SK-N-SH (cell line): ENCODE data around the gene ETV3L. TPM values are rescaled to one million over a fixed set of nuclear protein-coding genes. Genes with fewer than 3 reads are reported as not detected.

Source experiments
- CTCF ChIA-PET: fragments of 300-600, 350-600 bp; formaldehyde crosslinking; extraction: SDS; loops from one replicate; lab custom pipeline; 2021; lab: Yijun Ruan, JAX
- POLR2A ChIA-PET: fragments of 350-600 bp; sonication (Branson Sonifier 250); formaldehyde crosslinking; extraction: SDS; loops from one replicate; lab custom pipeline; 2020; ENCODE audit warnings: antibody characterized with exemption, inconsistent platforms; lab: Yijun Ruan, JAX
- DNase-seq: peaks from one replicate; pipeline ENCODE4 v3.0.0; 2012
- H2AFZ ChIP-seq: fragments of 200-600 bp; sonication (generic); 2 replicates; pipeline ENCODE4 v1.8.1; 2016; ENCODE audit warnings: antibody characterized with exemption, mild to moderate bottlenecking, low read depth
- H3F3A ChIP-seq: fragments of 200-600 bp; sonication (generic); replicated peaks from 2 replicates; pipeline ENCODE3; 2016; ENCODE audit warnings: antibody characterized with exemption, mild to moderate bottlenecking; ENCODE audit not compliant: insufficient read depth
- H3K27ac ChIP-seq, 2 experiments: fragments of 200-500 bp in 1 of 2; fragments of 200-600 bp in 1 of 2; sonication (Bioruptor generic) in 1 of 2; sonication (generic), shearing (Covaris generic) in 1 of 2; 2 replicates each; pipeline versions ENCODE4 v1.5.1 to v1.6.1; 2014 to 2016; ENCODE audit warnings: low read depth in 2 of 2, inconsistent platforms in 1 of 2, low read length in 1 of 2, mild to moderate bottlenecking in 1 of 2, mixed read lengths in 1 of 2
- H3K27me3 ChIP-seq: fragments of 200-600 bp; sonication (generic), shearing (Covaris generic); 2 replicates; pipeline ENCODE4 v1.6.1; 2016; ENCODE audit warnings: mixed run types; ENCODE audit not compliant: insufficient read depth
- H3K36me3 ChIP-seq, 2 experiments: fragments of 200-500 bp in 1 of 2; fragments of 200-600 bp in 1 of 2; sonication (Bioruptor generic) in 1 of 2; sonication (generic) in 1 of 2; replicated peaks in 1 of 2; 2 replicates each; pipeline versions ENCODE3 to v1.5.1; 2014 to 2016; ENCODE audit warnings: low read length in 1 of 2, mild to moderate bottlenecking in 1 of 2; ENCODE audit not compliant: insufficient read depth in 2 of 2, control insufficient read depth in 1 of 2
- H3K4me1 ChIP-seq, 2 experiments: fragments of 200-500 bp in 1 of 2; fragments of 200-600 bp in 1 of 2; sonication (Bioruptor generic) in 1 of 2; sonication (generic), shearing (Covaris generic) in 1 of 2; 2 replicates each; pipeline versions ENCODE4 v1.5.1 to v1.6.1; 2014 to 2016; ENCODE audit warnings: low read depth in 1 of 2, low read length in 1 of 2, mixed run types in 1 of 2; ENCODE audit not compliant: insufficient read depth in 2 of 2, control insufficient read depth in 1 of 2
- H3K4me2 ChIP-seq: fragments of 200-600 bp; sonication (generic), shearing (Covaris generic); 2 replicates; pipeline ENCODE4 v1.6.1; 2017; ENCODE audit warnings: mixed run types
- H3K4me3 ChIP-seq, 2 experiments: fragments of 200-500 bp in 1 of 2; fragments of 200-600 bp in 1 of 2; sonication (Bioruptor generic) in 1 of 2; sonication (generic), shearing (Covaris generic) in 1 of 2; 2 replicates each; pipeline versions ENCODE4 v1.5.1 to v1.8.1; 2014 to 2016; ENCODE audit warnings: low read depth in 2 of 2, inconsistent platforms in 1 of 2, low read length in 1 of 2, mild to moderate bottlenecking in 1 of 2, mixed read lengths in 1 of 2, moderate library complexity in 1 of 2
- H3K79me2 ChIP-seq: fragments of 200-600 bp; sonication (generic); 2 replicates; pipeline ENCODE4 v1.8.1; 2017; ENCODE audit warnings: mild to moderate bottlenecking; ENCODE audit not compliant: insufficient read depth
- H3K9ac ChIP-seq: fragments of 200-600 bp; sonication (generic); 2 replicates; pipeline ENCODE4 v1.6.1; 2017; ENCODE audit warnings: mixed run types
- H3K9me2 ChIP-seq: fragments of 200-600 bp; sonication (generic); 2 replicates; pipeline ENCODE4 v1.6.1; 2017; ENCODE audit warnings: mixed run types
- H3K9me3 ChIP-seq: fragments of 200-600 bp; sonication (generic); 2 replicates; pipeline ENCODE4 v1.6.1; 2017; ENCODE audit warnings: mixed run types, mild to moderate bottlenecking, moderate library complexity
- H4K20me1 ChIP-seq: fragments of 200-600 bp; sonication (generic); 2 replicates; pipeline ENCODE4 v1.6.1; 2017; ENCODE audit warnings: mild to moderate bottlenecking, mixed run types; ENCODE audit not compliant: insufficient read depth
- CHD2 ChIP-seq: fragments of 150-350 bp; IDR thresholded peaks from 2 replicates; pipeline ENCODE4 v1.6.1; 2018; ENCODE audit warnings: low read length; ENCODE audit not compliant: partially characterized antibody
- EP300 ChIP-seq, 2 experiments: IDR thresholded peaks; 2 replicates each; pipeline versions ENCODE4 v1.4.0 to v1.6.1; 2012; ENCODE audit warnings: borderline replicate concordance in 1 of 2, low read depth in 1 of 2, low read length in 1 of 2
- EZH2phosphoT487 ChIP-seq: fragments of 200-600 bp; sonication (generic); IDR thresholded peaks from 2 replicates; pipeline ENCODE4 v1.6.1; 2017; ENCODE audit warnings: low read depth, mixed run types, mild to moderate bottlenecking, antibody characterized with exemption, moderate library complexity, borderline replicate concordance
- FOXJ3 ChIP-seq: sonication (generic); formaldehyde crosslinking; IDR thresholded peaks from 2 replicates; pipeline ENCODE4 v1.5.1; 2020; ENCODE audit warnings: mild to moderate bottlenecking, missing genetic modification reagents
- GABPA ChIP-seq: IDR thresholded peaks from 2 replicates; pipeline ENCODE4 v1.4.0; 2012; ENCODE audit warnings: low read depth, mild to moderate bottlenecking
- GATA2 ChIP-seq: sonication (generic); formaldehyde crosslinking; IDR thresholded peaks from 2 replicates; pipeline ENCODE4 v1.5.0; 2020; ENCODE audit warnings: mild to moderate bottlenecking, missing genetic modification reagents
- JUND ChIP-seq: IDR thresholded peaks from 2 replicates; pipeline ENCODE4 v1.4.0; 2012
- MXI1 ChIP-seq: IDR thresholded peaks from 2 replicates; pipeline ENCODE4 v1.6.1; 2012; ENCODE audit warnings: mild to moderate bottlenecking, low read depth, low read length, improper control_type of control experiment
- NRF1 ChIP-seq: IDR thresholded peaks from 2 replicates; pipeline ENCODE4 v1.6.1; 2012; ENCODE audit warnings: low read depth, mild to moderate bottlenecking, low read length
- POLR2AphosphoS5 ChIP-seq: IDR thresholded peaks from 2 replicates; pipeline ENCODE4 v1.6.1; 2012; ENCODE audit warnings: low read depth, low read length
- RAD21 ChIP-seq: IDR thresholded peaks from 2 replicates; pipeline ENCODE4 v1.6.1; 2012; ENCODE audit warnings: mild to moderate bottlenecking, low read length
- RCOR1 ChIP-seq: fragments of 150-350 bp; IDR thresholded peaks from 2 replicates; pipeline ENCODE4 v1.6.1; 2017; ENCODE audit warnings: antibody characterized with exemption, low read length
- RFX5 ChIP-seq: IDR thresholded peaks from 2 replicates; pipeline ENCODE4 v1.6.1; 2012; ENCODE audit warnings: mild to moderate bottlenecking, improper control_type of control experiment, low read length
- YY1 ChIP-seq: IDR thresholded peaks from 2 replicates; pipeline ENCODE4 v1.4.0; 2012; ENCODE audit warnings: low read depth, mild to moderate bottlenecking
- WGBS: methylation state at CpG from one replicate; pipeline ENCODE4 v1.1.6; 2017; ENCODE audit warnings: low lambda C conversion rate; 5-methylcytosine and 5-hydroxymethylcytosine counted together
- polyA plus RNA-seq, 3 experiments: library from polyadenylated mRNA; depleted of rRNA; stranded (reverse); fragments of >200 nt; gene quantifications; 2 replicates each; pipeline ENCODE4 v1.2.3, GENCODE V29; 2012
- TF ChIP-seq, protein P1 (sequence below): fragments of 150-350 bp; IDR thresholded peaks from 2 replicates; pipeline ENCODE4 v1.6.1; 2016; ENCODE audit warnings: mild to moderate bottlenecking, low read depth, low read length
- TF ChIP-seq, protein P2 (sequence below): fragments of 150-350 bp; IDR thresholded peaks from 2 replicates; pipeline ENCODE4 v1.6.1; 2017; ENCODE audit warnings: antibody characterized with exemption, low read length, low read depth, borderline replicate concordance
- TF ChIP-seq, protein P3 (sequence below): fragments of 200-600 bp; sonication (generic); IDR thresholded peaks from 2 replicates; pipeline ENCODE4 v1.6.1; 2017; ENCODE audit warnings: antibody characterized with exemption, mild to moderate bottlenecking, moderate library complexity
- TF ChIP-seq, protein P4 (sequence below): IDR thresholded peaks from 2 replicates; pipeline ENCODE4 v1.4.0; 2012; ENCODE audit warnings: low read depth, borderline replicate concordance
- TF ChIP-seq, protein P5 (sequence below): IDR thresholded peaks from 2 replicates; pipeline ENCODE4; 2012

Gene ETV3L
- polyA plus RNA-seq, 1 of the 3 experiments (the other 2 are of a cell fraction) = not detected

DNA sequence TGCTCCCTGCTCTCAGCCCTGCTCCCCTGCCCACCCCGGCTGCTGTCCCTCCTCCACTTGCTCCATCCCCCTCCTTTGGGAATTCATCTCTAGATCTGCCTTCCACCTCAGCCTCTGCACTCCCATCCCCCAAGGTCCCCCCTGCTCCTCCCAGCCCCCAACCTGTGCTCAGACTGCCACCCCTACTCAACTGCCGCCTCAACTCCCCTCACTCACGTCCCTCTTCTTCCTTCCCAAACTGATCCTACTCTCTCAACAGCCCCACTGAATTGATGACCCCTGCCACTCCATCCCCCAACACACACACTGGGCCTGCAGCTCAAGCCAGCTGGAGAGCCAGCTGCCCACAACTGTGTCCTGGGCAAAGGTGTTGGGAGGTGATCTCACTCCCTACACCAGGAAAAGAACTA, 15.8 kb upstream of the ETV3L start:
- H4K20me1 ChIP-seq = no peaks in the 10 kb centered on the region
- no peak overlapping the region for H3K4me3 ChIP-seq
- no peak overlapping the region for H3K9ac ChIP-seq
- H3K36me3 ChIP-seq = no peaks in the 10 kb centered on the region
- H3F3A ChIP-seq = peaks cover 3% of the 10 kb centered on the region
- H3K9me3 ChIP-seq = no peaks in the 10 kb centered on the region
- H3K4me2 ChIP-seq = no peak overlapping the region
- no peak overlapping the region for H2AFZ ChIP-seq
- no peak overlapping the region for H3K27ac ChIP-seq
- no peak for DNase-seq
- 57% methylated on average over 3 of the region's 3 CpGs for WGBS
- TF ChIP-seq, protein P1, sequence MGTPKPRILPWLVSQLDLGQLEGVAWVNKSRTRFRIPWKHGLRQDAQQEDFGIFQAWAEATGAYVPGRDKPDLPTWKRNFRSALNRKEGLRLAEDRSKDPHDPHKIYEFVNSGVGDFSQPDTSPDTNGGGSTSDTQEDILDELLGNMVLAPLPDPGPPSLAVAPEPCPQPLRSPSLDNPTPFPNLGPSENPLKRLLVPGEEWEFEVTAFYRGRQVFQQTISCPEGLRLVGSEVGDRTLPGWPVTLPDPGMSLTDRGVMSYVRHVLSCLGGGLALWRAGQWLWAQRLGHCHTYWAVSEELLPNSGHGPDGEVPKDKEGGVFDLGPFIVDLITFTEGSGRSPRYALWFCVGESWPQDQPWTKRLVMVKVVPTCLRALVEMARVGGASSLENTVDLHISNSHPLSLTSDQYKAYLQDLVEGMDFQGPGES = no peak
- TF ChIP-seq CHD2 (no peak), MXI1 (no peak), FOXJ3 (CRISPR knock-in tag) (no peak), EP300 (IDR thresholded peaks at IDR 0.05; ENCODE audit: borderline replicate concordance in 1 of 2, low read depth in 1 of 2, low read length in 1 of 2) (no peak), NRF1 (no peak), RAD21 (no peak), RCOR1 (no peak), JUND (no peak), POLR2AphosphoS5 (no peak), GABPA (no peak), RFX5 (no peak), EZH2phosphoT487 (no peak), YY1 (no peak), GATA2 (no peak)
- TF ChIP-seq, protein P2, sequence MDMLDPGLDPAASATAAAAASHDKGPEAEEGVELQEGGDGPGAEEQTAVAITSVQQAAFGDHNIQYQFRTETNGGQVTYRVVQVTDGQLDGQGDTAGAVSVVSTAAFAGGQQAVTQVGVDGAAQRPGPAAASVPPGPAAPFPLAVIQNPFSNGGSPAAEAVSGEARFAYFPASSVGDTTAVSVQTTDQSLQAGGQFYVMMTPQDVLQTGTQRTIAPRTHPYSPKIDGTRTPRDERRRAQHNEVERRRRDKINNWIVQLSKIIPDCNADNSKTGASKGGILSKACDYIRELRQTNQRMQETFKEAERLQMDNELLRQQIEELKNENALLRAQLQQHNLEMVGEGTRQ = no peak
- TF ChIP-seq, protein P3, sequence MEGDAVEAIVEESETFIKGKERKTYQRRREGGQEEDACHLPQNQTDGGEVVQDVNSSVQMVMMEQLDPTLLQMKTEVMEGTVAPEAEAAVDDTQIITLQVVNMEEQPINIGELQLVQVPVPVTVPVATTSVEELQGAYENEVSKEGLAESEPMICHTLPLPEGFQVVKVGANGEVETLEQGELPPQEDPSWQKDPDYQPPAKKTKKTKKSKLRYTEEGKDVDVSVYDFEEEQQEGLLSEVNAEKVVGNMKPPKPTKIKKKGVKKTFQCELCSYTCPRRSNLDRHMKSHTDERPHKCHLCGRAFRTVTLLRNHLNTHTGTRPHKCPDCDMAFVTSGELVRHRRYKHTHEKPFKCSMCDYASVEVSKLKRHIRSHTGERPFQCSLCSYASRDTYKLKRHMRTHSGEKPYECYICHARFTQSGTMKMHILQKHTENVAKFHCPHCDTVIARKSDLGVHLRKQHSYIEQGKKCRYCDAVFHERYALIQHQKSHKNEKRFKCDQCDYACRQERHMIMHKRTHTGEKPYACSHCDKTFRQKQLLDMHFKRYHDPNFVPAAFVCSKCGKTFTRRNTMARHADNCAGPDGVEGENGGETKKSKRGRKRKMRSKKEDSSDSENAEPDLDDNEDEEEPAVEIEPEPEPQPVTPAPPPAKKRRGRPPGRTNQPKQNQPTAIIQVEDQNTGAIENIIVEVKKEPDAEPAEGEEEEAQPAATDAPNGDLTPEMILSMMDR = no peak
- TF ChIP-seq, protein P4, sequence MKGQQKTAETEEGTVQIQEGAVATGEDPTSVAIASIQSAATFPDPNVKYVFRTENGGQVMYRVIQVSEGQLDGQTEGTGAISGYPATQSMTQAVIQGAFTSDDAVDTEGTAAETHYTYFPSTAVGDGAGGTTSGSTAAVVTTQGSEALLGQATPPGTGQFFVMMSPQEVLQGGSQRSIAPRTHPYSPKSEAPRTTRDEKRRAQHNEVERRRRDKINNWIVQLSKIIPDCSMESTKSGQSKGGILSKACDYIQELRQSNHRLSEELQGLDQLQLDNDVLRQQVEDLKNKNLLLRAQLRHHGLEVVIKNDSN = no peak
- TF ChIP-seq, protein P5, sequence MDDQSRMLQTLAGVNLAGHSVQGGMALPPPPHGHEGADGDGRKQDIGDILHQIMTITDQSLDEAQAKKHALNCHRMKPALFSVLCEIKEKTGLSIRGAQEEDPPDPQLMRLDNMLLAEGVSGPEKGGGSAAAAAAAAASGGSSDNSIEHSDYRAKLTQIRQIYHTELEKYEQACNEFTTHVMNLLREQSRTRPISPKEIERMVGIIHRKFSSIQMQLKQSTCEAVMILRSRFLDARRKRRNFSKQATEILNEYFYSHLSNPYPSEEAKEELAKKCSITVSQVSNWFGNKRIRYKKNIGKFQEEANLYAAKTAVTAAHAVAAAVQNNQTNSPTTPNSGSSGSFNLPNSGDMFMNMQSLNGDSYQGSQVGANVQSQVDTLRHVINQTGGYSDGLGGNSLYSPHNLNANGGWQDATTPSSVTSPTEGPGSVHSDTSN = no peak
- no peaks in the 10 kb centered on the region for H3K4me1 ChIP-seq
- ChIA-PET CTCF (interaction anchor here (0.9 to 4.7 kb wide), 4 partner anchors 25 to 40 kb away, joined by 3 to 27 read pairs (median 6); no protein-coding TSS in a partner anchor), POLR2A (no interaction called here)
- no peaks in the 10 kb centered on the region for H3K9me2 ChIP-seq
- H3K27me3 ChIP-seq = no peaks in the 10 kb centered on the region
- H3K79me2 ChIP-seq = no peaks in the 10 kb centered on the region
